Mesenchymal stem cell (in vitro differentiated cells and primary cell): ENCODE measurements around the gene MRPS2.

Experiments
- DNase-seq: peaks from one replicate; pipeline ENCODE4 v3.0.0-alpha.2; 2013
- H2AFZ ChIP-seq: one replicate; pipeline ENCODE4 v1.6.1; 2013; ENCODE audit warnings: low read depth, mild to moderate bottlenecking, control low read depth, inconsistent platforms, low read length, moderate library complexity
- H2AK5ac ChIP-seq: 2 replicates; pipeline ENCODE4 v1.6.1; 2013; ENCODE audit warnings: low read length, moderate library complexity, mild to moderate bottlenecking, inconsistent platforms; ENCODE audit not compliant: severe bottlenecking
- H2BK120ac ChIP-seq: one replicate; pipeline ENCODE4 v1.6.1; 2013; ENCODE audit warnings: low read depth, mild to moderate bottlenecking, inconsistent platforms, low read length, moderate library complexity
- H2BK12ac ChIP-seq, 2 experiments: one replicate each; pipeline ENCODE4 v1.6.1; 2013; ENCODE audit warnings: inconsistent platforms in 2 of 2, low read length in 2 of 2, mild to moderate bottlenecking in 2 of 2, moderate library complexity in 2 of 2, control low read depth in 1 of 2
- H2BK15ac ChIP-seq: one replicate; pipeline ENCODE4 v1.6.1; 2013; ENCODE audit warnings: mild to moderate bottlenecking, low read depth, inconsistent platforms; ENCODE audit not compliant: poor library complexity, severe bottlenecking
- H2BK5ac ChIP-seq: 2 replicates; pipeline ENCODE4 v1.6.1; 2013; ENCODE audit warnings: low read depth, mild to moderate bottlenecking, low read length, control low read depth, inconsistent platforms; ENCODE audit not compliant: poor library complexity, severe bottlenecking
- H3K14ac ChIP-seq, 2 experiments: one replicate each; pipeline ENCODE4 v1.6.1; 2013; ENCODE audit warnings: inconsistent platforms in 2 of 2, low read length in 2 of 2, control low read depth in 1 of 2, mild to moderate bottlenecking in 1 of 2, moderate library complexity in 1 of 2
- H3K18ac ChIP-seq, 2 experiments: one replicate each; pipeline ENCODE4 v1.6.1; 2013; ENCODE audit warnings: inconsistent platforms in 2 of 2, low read length in 2 of 2, control low read depth in 1 of 2, low read depth in 1 of 2, mild to moderate bottlenecking in 1 of 2
- H3K23ac ChIP-seq, 2 experiments: one replicate each; pipeline ENCODE4 v1.6.1; 2013; ENCODE audit warnings: inconsistent platforms in 2 of 2, low read length in 2 of 2, mild to moderate bottlenecking in 2 of 2, moderate library complexity in 2 of 2, control low read depth in 1 of 2
- H3K27ac ChIP-seq: 2 replicates; pipeline ENCODE4 v1.5.1; 2013; ENCODE audit warnings: mild to moderate bottlenecking, moderate library complexity, low read length, control low read depth, inconsistent platforms; ENCODE audit not compliant: poor library complexity, severe bottlenecking
- H3K27me3 ChIP-seq, 2 experiments: 2 replicates each; pipeline versions ENCODE4 v1.6.1 to v1.7.0; 2013; ENCODE audit warnings: low read length in 2 of 2, mild to moderate bottlenecking in 2 of 2, moderate library complexity in 2 of 2, control low read depth in 1 of 2, inconsistent platforms in 1 of 2; ENCODE audit not compliant: control insufficient read depth in 1 of 2, insufficient read depth in 1 of 2
- H3K36me3 ChIP-seq, 2 experiments: 2 replicates each; pipeline versions ENCODE4 v1.6.1 to v1.7.0; 2013; ENCODE audit warnings: low read length in 2 of 2, control low read depth in 1 of 2, inconsistent platforms in 1 of 2, low read depth in 1 of 2, mild to moderate bottlenecking in 1 of 2; ENCODE audit not compliant: insufficient read depth in 2 of 2, control insufficient read depth in 1 of 2
- H3K4ac ChIP-seq, 2 experiments: one replicate each; pipeline ENCODE4 v1.6.1; 2013; ENCODE audit warnings: inconsistent platforms in 2 of 2, low read length in 2 of 2, mild to moderate bottlenecking in 2 of 2, moderate library complexity in 2 of 2, control low read depth in 1 of 2, low read depth in 1 of 2
- H3K4me1 ChIP-seq: 2 replicates; pipeline ENCODE4 v1.6.1; 2013; ENCODE audit warnings: low read depth, low read length, control low read depth; ENCODE audit not compliant: control insufficient read depth, insufficient read depth
- H3K4me2 ChIP-seq: 2 replicates; pipeline ENCODE4 v1.6.1; 2013; ENCODE audit warnings: low read length, mild to moderate bottlenecking, inconsistent platforms; ENCODE audit not compliant: poor library complexity, severe bottlenecking
- H3K4me3 ChIP-seq, 2 experiments: 2 replicates each; pipeline versions ENCODE4 v1.5.1 to v1.7.0; 2013; ENCODE audit warnings: low read length in 2 of 2, mild to moderate bottlenecking in 2 of 2, control low read depth in 1 of 2, low read depth in 1 of 2; ENCODE audit not compliant: insufficient read depth in 1 of 2
- H3K79me1 ChIP-seq: replicated peaks from 2 replicates; pipeline ENCODE4 v1.6.1; 2013; ENCODE audit warnings: mild to moderate bottlenecking, control low read depth, low read length, inconsistent platforms; ENCODE audit not compliant: poor library complexity, severe bottlenecking
- H3K9ac ChIP-seq: 2 replicates; pipeline ENCODE4 v1.7.0; 2013; ENCODE audit warnings: mild to moderate bottlenecking, low read length, moderate library complexity
- H3K9me3 ChIP-seq: 2 replicates; pipeline ENCODE4 v1.7.0; 2013; ENCODE audit warnings: mild to moderate bottlenecking, low read length; ENCODE audit not compliant: control insufficient read depth
- H4K8ac ChIP-seq: one replicate; pipeline ENCODE4 v1.6.1; 2013; ENCODE audit warnings: inconsistent platforms, mild to moderate bottlenecking, low read length, moderate library complexity
- H4K91ac ChIP-seq: one replicate; pipeline ENCODE4 v1.6.1; 2013; ENCODE audit warnings: mild to moderate bottlenecking, low read length, inconsistent platforms
- WGBS: methylation state at CpG from one replicate; pipeline ENCODE4 v1.1.7; 2013; ENCODE audit warnings: mixed read lengths; 5-methylcytosine and 5-hydroxymethylcytosine counted together

MRPS2 gene

GRCh38 chr9:135499326-135500070, 984 bp upstream of the MRPS2 start:
- H3K4ac ChIP-seq = peak overlapping the region in 1 of 2 experiments; percentile 6
- no peak overlapping the region for H2AK5ac ChIP-seq
- 1% methylated on average over 56 of the region's 58 CpGs for WGBS
- H3K4me2 ChIP-seq = peak overlapping the region; percentile 100
- H3K4me3 ChIP-seq = peak overlapping the region; percentile 82 to 96
- peak overlapping the region; percentile 55 to 88 for H3K18ac ChIP-seq
- peak overlapping the region; percentile 79 for H4K91ac ChIP-seq
- H3K79me1 ChIP-seq = peaks cover 28% of the 10 kb centered on the region
- H3K9me3 ChIP-seq = no peaks in the 10 kb centered on the region
- peak overlapping the region; percentile 92 for H2BK120ac ChIP-seq
- no peak overlapping the region for H3K27ac ChIP-seq
- no peak overlapping the region for H2BK5ac ChIP-seq
- peaks cover 22 to 30% of the 10 kb centered on the region in 2 experiments for H3K36me3 ChIP-seq
- H3K4me1 ChIP-seq = peaks cover 25% of the 10 kb centered on the region
- peak overlapping the region in 1 of 2 experiments; percentile 31 for H3K14ac ChIP-seq
- peak overlapping the region; percentile 74 for H2BK15ac ChIP-seq
- H3K23ac ChIP-seq = no peak overlapping the region
- H2AFZ ChIP-seq = peak overlapping the region; percentile 92
- DNase-seq = peak; percentile 93
- H3K27me3 ChIP-seq = no peaks in the 10 kb centered on the region
- H4K8ac ChIP-seq = peak overlapping the region; percentile 73
- H3K9ac ChIP-seq = peak overlapping the region; percentile 93
- H2BK12ac ChIP-seq = peak overlapping the region in 1 of 2 experiments; percentile 51

- Histone ChIP-seq H2BK5ac (no peak overlapping the region), H3K4ac (peak overlapping the region in 1 of 2 experiments; percentile 6), H4K91ac (peak overlapping the region; percentile 80), H3K27me3 (no peaks in the 10 kb centered on the region), H3K9me3 (no peaks in the 10 kb centered on the region), H3K9ac (peak overlapping the region; percentile 93), H3K18ac (peak overlapping the region; percentile 82 to 88), H2AFZ (peak overlapping the region; percentile 92), H3K4me2 (peak overlapping the region; percentile 100), H3K27ac (no peak overlapping the region), H2BK12ac (peak overlapping the region in 1 of 2 experiments; percentile 51), H3K79me1 (peaks cover 31% of the 10 kb centered on the region), H3K23ac (no peak overlapping the region), H3K14ac (peak overlapping the region in 1 of 2 experiments; percentile 68), H2BK15ac (peak overlapping the region; percentile 74), H4K8ac (peak overlapping the region; percentile 73), H3K4me3 (peak overlapping the region; percentile 82 to 96), H2BK120ac (peak overlapping the region; percentile 92), H3K36me3 (peaks cover 27 to 36% of the 10 kb centered on the region in 2 experiments), H3K4me1 (peaks cover 29% of the 10 kb centered on the region), H2AK5ac (no peak overlapping the region)
- WGBS = 0% methylated on average over 27 of the region's 29 CpGs
- no peak for DNase-seq
Observed at GRCh38 chr9:135500071-135500524, 384 bp upstream of the MRPS2 start.

- Histone ChIP-seq H4K8ac (no peak overlapping the region), H3K9me3 (no peaks in the 10 kb centered on the region), H3K79me1 (peaks cover 37% of the 10 kb centered on the region), H3K27ac (no peak overlapping the region), H3K9ac (peak overlapping the region; percentile 93), H3K4me3 (peak overlapping the region; percentile 82 to 96), H2BK12ac (no peak overlapping the region), H4K91ac (peak overlapping the region; percentile 43), H2BK15ac (no peak overlapping the region), H2AK5ac (no peak overlapping the region), H3K18ac (no peak overlapping the region), H3K36me3 (peaks cover 31 to 49% of the 10 kb centered on the region in 2 experiments), H2BK5ac (no peak overlapping the region), H3K4ac (peak overlapping the region in 1 of 2 experiments; percentile 30), H2AFZ (no peak overlapping the region), H3K23ac (peak overlapping the region in 1 of 2 experiments; percentile 50), H3K14ac (peak overlapping the region in 1 of 2 experiments; percentile 11), H3K4me2 (peak overlapping the region; percentile 72), H3K27me3 (no peaks in the 10 kb centered on the region), H2BK120ac (no peak overlapping the region), H3K4me1 (peaks cover 37% of the 10 kb centered on the region)
- WGBS = 49% methylated on average over 38 of the region's 38 CpGs
- peak; percentile 74 for DNase-seq
Observed at GRCh38 chr9:135501261-135502167, 1.0 kb downstream of the MRPS2 start.
